Dendritic cell treated with granulocyte-macrophage colony-stimulating factor and Interleukin-4, amounts not matched to agents 40 ng/mL and 50 ng/mL, for 4 days (primary cell): ENCODE results near the gene PDXDC1.
"Not testable (repeated sequence)": the region's sequence is repeated elsewhere in the genome, so short reads cannot be mapped to it uniquely, and the experiment has no call there.

ENCODE experiments used
- H3K27ac Mint-ChIP-seq: one replicate; pipeline ENCODE4 v1.8.0; 2022; ENCODE audit warnings: mild to moderate bottlenecking, mixed read lengths
- H3K27me3 Mint-ChIP-seq: one replicate; pipeline ENCODE4 v1.8.0; 2022; ENCODE audit warnings: mild to moderate bottlenecking, mixed read lengths
- H3K36me3 Mint-ChIP-seq: one replicate; pipeline ENCODE4 v1.8.0; 2022; ENCODE audit warnings: low read depth, mixed read lengths
- H3K4me1 Mint-ChIP-seq: one replicate; pipeline ENCODE4 v1.8.0; 2022; ENCODE audit warnings: low read depth, mixed read lengths
- H3K4me3 Mint-ChIP-seq: one replicate; pipeline ENCODE4 v1.8.0; 2022; ENCODE audit warnings: mild to moderate bottlenecking, moderate library complexity, mixed read lengths
- H3K9me3 Mint-ChIP-seq: one replicate; pipeline ENCODE4 v1.8.0; 2022; ENCODE audit warnings: mixed read lengths
- intact Hi-C: fragments of 100-400 bp; cut with micrococcal nuclease; formaldehyde crosslinking; loops from one replicate; pipeline ENCODE4 v1.15.0; 2022

The PDXDC1 gene

DNA sequence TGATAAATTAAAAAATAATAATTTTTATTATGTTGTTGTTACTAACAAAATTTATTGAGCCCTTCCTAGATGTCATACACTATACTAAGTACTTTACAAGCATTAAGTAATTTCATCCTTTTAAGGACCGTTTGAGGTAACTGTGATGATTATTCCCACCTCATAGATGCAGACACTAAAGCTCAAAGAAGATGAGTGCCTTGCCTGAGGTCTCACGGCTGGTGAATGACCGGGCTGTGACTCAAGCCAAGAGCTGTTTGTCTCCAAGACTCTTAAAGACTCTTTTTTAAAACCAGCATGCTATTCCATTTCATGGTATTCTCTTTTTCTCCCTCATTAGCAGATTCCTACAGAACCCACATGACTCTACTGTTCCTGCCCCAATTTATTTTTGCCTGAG is 193.5 kb downstream of the PDXDC1 start:
- H3K27ac Mint-ChIP-seq, H3K36me3 Mint-ChIP-seq, H3K9me3 Mint-ChIP-seq, H3K4me1 Mint-ChIP-seq, intact Hi-C loops, H3K4me3 Mint-ChIP-seq, H3K27me3 Mint-ChIP-seq: not testable (repeated sequence)

DNA sequence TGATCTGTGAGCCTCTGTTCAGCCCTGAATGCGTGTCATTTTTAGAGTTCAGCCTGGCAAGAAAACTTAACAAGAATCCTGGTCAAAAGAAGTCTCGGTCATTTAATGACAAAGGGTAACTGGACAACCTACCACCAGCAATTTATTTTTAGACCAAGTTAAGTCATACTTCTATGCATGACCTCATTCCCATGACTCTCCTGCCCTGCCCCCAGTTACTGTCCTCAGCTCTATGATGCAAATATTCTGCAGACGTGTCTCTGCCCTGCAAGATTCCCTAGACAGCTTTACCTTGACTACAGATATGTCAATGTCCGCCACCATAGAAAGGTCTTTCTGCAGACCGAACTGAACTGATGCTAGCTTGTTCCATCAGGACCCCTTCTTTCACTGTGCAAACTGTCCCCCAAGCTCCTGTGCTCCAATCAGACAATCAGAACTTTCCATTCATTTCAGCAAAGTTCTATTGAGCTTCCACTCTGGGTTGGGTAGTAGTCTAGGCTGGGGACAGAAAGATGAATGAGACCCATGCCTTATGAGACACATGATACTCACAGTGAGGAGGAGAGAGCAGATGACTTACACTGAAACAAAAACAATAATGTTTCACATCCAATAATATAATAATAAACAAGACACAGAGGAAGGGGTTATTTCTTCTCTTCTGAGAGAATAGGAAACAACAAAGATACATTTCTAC is 194.3 kb downstream of the PDXDC1 start:
- H3K27ac Mint-ChIP-seq, H3K27me3 Mint-ChIP-seq, H3K36me3 Mint-ChIP-seq, intact Hi-C loops, H3K4me1 Mint-ChIP-seq, H3K9me3 Mint-ChIP-seq, H3K4me3 Mint-ChIP-seq: not testable (repeated sequence)

DNA sequence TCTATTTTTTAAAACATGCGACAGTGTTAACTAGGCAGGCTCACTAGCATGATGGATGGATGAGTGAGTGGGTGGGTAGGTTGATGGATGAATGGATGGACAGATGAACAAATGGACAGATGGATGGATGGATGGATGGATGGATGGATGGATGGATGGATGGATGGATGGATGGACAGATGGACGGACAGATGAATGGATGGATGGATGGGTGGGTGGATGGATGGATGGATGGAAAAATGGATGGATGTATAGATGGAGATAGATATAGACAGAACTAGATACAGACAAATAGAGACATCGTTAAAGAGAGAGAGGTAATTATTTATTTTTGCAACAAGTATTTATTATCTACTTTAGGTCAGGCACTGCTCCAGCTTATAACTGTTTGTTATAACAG is 205.1 kb downstream of the PDXDC1 start:
- H3K27me3 Mint-ChIP-seq, H3K36me3 Mint-ChIP-seq, intact Hi-C loops, H3K4me3 Mint-ChIP-seq, H3K27ac Mint-ChIP-seq, H3K4me1 Mint-ChIP-seq, H3K9me3 Mint-ChIP-seq: not testable (repeated sequence)

DNA sequence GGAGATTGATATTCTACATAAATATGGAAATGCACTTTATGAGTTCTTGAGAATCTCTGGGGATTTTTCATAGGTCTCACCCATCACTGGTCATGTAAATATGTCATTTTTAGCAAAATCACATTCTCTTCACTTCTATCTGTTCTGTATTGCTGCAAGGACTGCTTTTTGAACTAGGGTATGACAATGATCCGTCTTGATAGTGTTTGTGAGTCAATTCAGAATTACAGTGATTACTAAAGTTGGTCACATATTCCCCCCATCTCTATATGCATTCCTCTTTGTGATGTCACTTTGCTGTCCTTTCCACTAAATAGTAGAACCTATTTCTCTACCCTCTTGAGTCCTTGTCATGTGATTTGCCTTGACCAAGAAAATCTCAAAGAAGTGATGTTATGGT is 206.1 kb downstream of the PDXDC1 start:
- H3K27ac Mint-ChIP-seq, H3K36me3 Mint-ChIP-seq, H3K9me3 Mint-ChIP-seq, H3K4me1 Mint-ChIP-seq, H3K27me3 Mint-ChIP-seq, H3K4me3 Mint-ChIP-seq, intact Hi-C loops: not testable (repeated sequence)

DNA sequence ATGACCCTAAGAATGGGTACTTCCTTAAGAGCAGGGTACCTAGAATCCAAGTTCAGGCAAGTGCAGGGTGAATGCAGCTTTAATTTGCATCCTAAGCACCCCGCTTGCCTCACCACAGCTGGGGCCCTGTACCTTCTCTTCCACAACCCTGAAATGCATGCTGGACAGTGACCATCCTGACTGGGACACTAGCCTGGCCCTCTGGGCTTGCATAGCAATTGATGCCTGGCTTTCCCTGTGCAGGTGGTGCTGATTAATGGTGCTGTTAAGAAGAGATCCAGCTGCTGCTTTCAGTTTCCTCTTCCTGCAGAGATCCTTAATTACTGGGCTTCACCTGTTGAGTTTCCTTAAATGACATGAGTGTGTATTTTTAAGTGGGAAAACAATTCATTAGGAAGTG is 209.2 kb downstream of the PDXDC1 start:
- H3K27ac Mint-ChIP-seq, H3K9me3 Mint-ChIP-seq, H3K36me3 Mint-ChIP-seq, intact Hi-C loops, H3K4me3 Mint-ChIP-seq, H3K27me3 Mint-ChIP-seq, H3K4me1 Mint-ChIP-seq: not testable (repeated sequence)
